Measurements from ENCODE around the gene SH3BP2. TPM values are rescaled to one million over a fixed set of nuclear protein-coding genes. Genes with fewer than 3 reads are reported as not detected.

SH3BP2 gene
- polyA plus RNA-seq, 3 donors, result 19.1 to 478 (median 26.9) TPM

DNA sequence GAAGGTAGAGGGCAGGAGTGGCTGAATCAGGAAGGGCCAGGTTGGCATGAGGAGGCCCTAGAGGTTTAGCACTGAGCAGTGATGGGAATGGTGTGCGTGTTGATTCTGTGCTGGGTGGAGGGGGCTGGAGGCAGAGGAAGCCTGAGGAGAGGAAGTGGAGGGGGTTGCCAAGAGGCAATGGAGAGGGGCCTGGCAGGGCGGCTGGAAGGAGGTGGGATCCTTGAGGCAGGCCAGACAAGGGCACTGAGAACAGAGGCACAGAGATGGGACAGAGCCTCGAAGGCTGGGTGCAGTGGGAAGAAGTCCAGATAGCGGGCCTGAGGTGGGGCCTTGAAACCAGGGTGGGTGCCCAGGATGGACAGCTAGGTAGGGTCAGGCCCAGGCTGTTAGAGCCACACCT is 24.3 kb downstream of the SH3BP2 start:
- Histone ChIP-seq H3K36me3 (replicated peaks in 1 of 2; ENCODE audit: control insufficient read depth in 1 of 2, insufficient read depth in 2 of 2, low read length in 2 of 2) (peaks cover 52 to 56% of the 10 kb centered on the region in 2 donors), H4K20me1 (ENCODE audit: insufficient read depth, low read length) (peaks cover 99% of the 10 kb centered on the region), H3K4me2 (replicated peaks; ENCODE audit: extremely low read depth, low read length, poor library complexity, severe bottlenecking) (peak overlapping the region; percentile 40), H3K9ac (ENCODE audit: insufficient read depth, low read length, poor library complexity, severe bottlenecking) (no peak overlapping the region), H3K79me2 (ENCODE audit: insufficient read depth, low read length) (peaks cover 94% of the 10 kb centered on the region), H3K27ac (ENCODE audit: low read depth in 1 of 2, low read length in 2 of 2) (no peak overlapping the region), H3K9me3 (replicated peaks in 1 of 2; ENCODE audit: control insufficient read depth in 1 of 2, insufficient read depth in 1 of 2, low read length in 2 of 2) (no peaks in the 10 kb centered on the region), H3K27me3 (ENCODE audit: control insufficient read depth in 2 of 2, insufficient read depth in 2 of 2, low read length in 2 of 2) (no peaks in the 10 kb centered on the region), H3K4me3 (replicated peaks in 1 of 3; ENCODE audit: low read depth in 2 of 3, low read length in 3 of 3) (peak overlapping the region in 1 of 3 experiments; percentile 58), H2AFZ (ENCODE audit: insufficient read depth, low read depth, low read length, poor library complexity, severe bottlenecking) (no peak overlapping the region), H3K4me1 (ENCODE audit: control insufficient read depth in 1 of 2, insufficient read depth in 2 of 2, low read length in 2 of 2) (peaks cover 60 to 67% of the 10 kb centered on the region in 2 donors)
- peak overlapping the region; percentile 60 to 87 for H3K4me3 Mint-ChIP-seq
- H3K9me3 Mint-ChIP-seq, result peaks cover 0 to 2% (median 0%) of the 10 kb centered on the region in 7 donors
- peaks cover 66 to 79% of the 10 kb centered on the region in 2 donors for H3K36me3 Mint-ChIP-seq
- H3K4me1 Mint-ChIP-seq, result peaks cover 61% of the 10 kb centered on the region
- TF ChIP-seq, protein P1, sequence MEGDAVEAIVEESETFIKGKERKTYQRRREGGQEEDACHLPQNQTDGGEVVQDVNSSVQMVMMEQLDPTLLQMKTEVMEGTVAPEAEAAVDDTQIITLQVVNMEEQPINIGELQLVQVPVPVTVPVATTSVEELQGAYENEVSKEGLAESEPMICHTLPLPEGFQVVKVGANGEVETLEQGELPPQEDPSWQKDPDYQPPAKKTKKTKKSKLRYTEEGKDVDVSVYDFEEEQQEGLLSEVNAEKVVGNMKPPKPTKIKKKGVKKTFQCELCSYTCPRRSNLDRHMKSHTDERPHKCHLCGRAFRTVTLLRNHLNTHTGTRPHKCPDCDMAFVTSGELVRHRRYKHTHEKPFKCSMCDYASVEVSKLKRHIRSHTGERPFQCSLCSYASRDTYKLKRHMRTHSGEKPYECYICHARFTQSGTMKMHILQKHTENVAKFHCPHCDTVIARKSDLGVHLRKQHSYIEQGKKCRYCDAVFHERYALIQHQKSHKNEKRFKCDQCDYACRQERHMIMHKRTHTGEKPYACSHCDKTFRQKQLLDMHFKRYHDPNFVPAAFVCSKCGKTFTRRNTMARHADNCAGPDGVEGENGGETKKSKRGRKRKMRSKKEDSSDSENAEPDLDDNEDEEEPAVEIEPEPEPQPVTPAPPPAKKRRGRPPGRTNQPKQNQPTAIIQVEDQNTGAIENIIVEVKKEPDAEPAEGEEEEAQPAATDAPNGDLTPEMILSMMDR (IDR thresholded peaks at IDR 0.05), result no peak
- no peak for DNase-seq
- WGBS (ENCODE audit: insufficient coverage), result 63% methylated on average over 4 of the region's 4 CpGs
- intact Hi-C loops (cut with micrococcal nuclease), result no loop called here
- peak overlapping the region in 4 of 7 donors; percentile 7 to 82 (median 32) for H3K27ac Mint-ChIP-seq
- peaks cover 0 to 7% (median 2%) of the 10 kb centered on the region in 3 donors for H3K27me3 Mint-ChIP-seq (ENCODE audit: low read depth in 3 of 3)

DNA sequence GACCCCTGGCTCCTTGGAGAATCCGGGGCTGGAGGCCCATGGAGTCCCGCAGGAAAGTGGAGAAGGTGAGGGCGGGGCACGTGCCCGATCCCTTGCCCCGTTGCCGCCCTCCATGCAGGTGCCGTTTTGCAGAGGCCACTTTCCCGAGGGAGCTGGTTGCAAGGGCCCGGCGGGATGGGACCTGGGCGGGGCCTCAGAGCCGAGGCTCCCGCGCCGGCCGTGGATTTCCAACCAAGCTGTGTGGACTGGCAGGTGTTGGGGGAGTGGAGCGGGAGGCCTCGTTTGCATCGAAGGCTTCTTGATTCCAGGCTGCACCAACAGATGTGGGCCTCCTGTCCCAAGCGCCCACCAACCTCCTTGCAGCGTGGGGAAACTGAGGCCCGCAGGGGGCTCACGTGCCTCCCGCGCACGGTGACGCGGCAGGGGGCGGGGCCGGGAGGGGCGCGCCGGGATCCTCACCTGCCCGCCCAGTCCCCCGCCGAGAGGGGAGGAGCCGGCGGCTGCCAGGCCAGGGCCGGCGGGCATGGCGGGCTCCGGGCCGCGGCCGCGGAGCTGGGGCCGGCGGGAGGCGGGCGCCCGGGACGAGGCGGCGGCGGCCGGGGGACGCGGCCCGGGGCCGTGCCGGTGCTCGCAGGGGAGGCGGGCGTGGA is 24.9 kb downstream of the SH3BP2 start:
- H3K9me3 ChIP-seq (replicated peaks in 1 of 2; ENCODE audit: control insufficient read depth in 1 of 2, insufficient read depth in 1 of 2, low read length in 2 of 2), result no peaks in the 10 kb centered on the region
- H3K4me2 ChIP-seq (replicated peaks; ENCODE audit: extremely low read depth, low read length, poor library complexity, severe bottlenecking), result peak overlapping the region; percentile 41
- 15% methylated on average over 65 of the region's 65 CpGs for WGBS (ENCODE audit: insufficient coverage)
- H3K4me1 ChIP-seq (ENCODE audit: control insufficient read depth in 1 of 2, insufficient read depth in 2 of 2, low read length in 2 of 2), result peaks cover 53 to 60% of the 10 kb centered on the region in 2 donors
- Mint-ChIP-seq H3K36me3 (peaks cover 72 to 83% of the 10 kb centered on the region in 2 donors), H3K4me3 (peak overlapping the region; percentile 60 to 87), H3K4me1 (peaks cover 59% of the 10 kb centered on the region), H3K9me3 (peaks cover 0 to under 1% (median 0%) of the 10 kb centered on the region in 7 donors), H3K27ac (no peak overlapping the region), H3K27me3 (ENCODE audit: low read depth in 3 of 3) (peaks cover 0 to 7% (median 2%) of the 10 kb centered on the region in 3 donors)
- TF ChIP-seq, protein P1 (IDR thresholded peaks at IDR 0.05), result no peak
- peak overlapping the region in 2 of 3 experiments; percentile 9 to 58 for H3K4me3 ChIP-seq (replicated peaks in 1 of 3; ENCODE audit: low read depth in 2 of 3, low read length in 3 of 3)
- H3K79me2 ChIP-seq (ENCODE audit: insufficient read depth, low read length), result peaks cover 94% of the 10 kb centered on the region
- peaks cover 59 to 63% of the 10 kb centered on the region in 2 donors for H3K36me3 ChIP-seq (replicated peaks in 1 of 2; ENCODE audit: control insufficient read depth in 1 of 2, insufficient read depth in 2 of 2, low read length in 2 of 2)
- no peak overlapping the region for H3K9ac ChIP-seq (ENCODE audit: insufficient read depth, low read length, poor library complexity, severe bottlenecking)
- no peak overlapping the region for H2AFZ ChIP-seq (ENCODE audit: insufficient read depth, low read depth, low read length, poor library complexity, severe bottlenecking)
- H3K27ac ChIP-seq (ENCODE audit: low read depth in 1 of 2, low read length in 2 of 2), result no peak overlapping the region
- peaks cover 99% of the 10 kb centered on the region for H4K20me1 ChIP-seq (ENCODE audit: insufficient read depth, low read length)
- intact Hi-C loops (cut with micrococcal nuclease), result no loop called here
- DNase-seq, result no peak
- no peaks in the 10 kb centered on the region for H3K27me3 ChIP-seq (ENCODE audit: control insufficient read depth in 2 of 2, insufficient read depth in 2 of 2, low read length in 2 of 2)
